Suppressor macrophage treated with lipopolysaccharide for 4 hours (primary cell): ENCODE data around the gene PQBP1.

Source experiments
- DNase-seq: peaks from one replicate; pipeline ENCODE4 v3.0.0-alpha.2; 2020

PQBP1 gene

DNA sequence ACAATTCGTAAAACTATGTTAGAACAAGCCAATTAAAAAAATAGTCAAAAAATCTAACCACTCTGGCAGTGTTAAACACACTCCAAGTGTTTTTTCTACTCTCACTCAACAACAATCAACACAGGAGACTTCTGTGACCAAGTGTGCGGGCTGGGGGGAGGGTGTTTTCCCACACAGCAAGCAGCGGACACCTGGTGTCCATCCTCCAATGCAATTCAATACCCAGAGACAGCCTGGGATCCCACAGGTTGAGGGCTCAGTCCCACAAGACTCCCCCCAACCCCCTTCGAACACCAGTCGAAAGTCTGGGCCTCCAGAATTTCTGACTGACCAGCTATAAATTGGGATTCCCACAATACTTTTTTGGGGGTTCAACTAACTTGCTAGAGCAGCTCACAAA, 29.4 kb downstream of the PQBP1 start:
- DNase-seq: no peak

DNA sequence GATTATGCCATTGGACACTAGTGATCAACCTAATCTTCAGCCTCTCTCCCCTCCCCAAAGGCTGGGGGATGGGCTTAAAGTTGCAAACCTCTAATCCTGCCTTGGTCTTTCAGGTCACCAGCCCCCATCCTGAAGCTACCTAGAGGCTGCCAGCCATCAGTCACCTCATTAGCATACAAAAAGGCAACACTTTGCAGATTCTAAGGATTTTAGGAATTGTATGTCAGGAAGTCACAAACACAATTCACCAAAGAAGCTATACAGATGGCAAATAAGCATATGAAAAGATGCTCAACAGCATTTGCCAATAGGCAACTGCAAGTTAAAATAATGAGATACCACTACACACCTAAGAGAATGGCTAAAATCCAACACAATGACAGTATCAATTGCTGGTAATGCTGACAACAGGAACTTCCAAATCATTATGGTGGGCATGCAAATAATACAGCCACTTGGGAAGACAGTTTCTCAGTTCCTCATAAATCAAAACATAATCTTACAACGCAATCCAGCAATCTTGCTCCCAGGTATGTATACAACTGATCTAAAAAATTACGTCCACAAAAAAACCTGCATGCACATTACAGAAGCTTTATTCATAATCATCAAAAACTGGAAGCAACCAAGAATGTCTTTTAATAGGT, 30.1 kb downstream of the PQBP1 start:
- DNase-seq: no peak

DNA sequence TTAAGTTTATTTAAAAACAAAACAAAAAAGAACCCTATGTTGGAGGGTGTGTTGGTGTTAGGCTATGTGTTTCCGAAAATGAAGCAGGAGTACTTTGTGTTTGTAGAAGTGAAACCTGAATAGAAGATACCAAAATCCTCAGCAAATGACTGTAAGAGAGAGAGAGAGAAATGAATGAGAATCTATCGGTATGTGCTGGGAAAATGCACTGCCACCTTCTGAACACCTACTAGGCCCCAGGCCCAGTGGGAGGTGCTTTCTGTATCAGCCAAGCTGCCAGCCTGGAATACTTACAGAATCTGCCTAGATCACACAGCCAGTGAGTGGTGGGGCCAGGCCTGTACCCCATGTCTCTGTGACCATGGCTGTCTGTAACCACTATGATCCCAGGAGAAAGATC, 36.0 kb downstream of the PQBP1 start:
- DNase-seq: no peak

DNA sequence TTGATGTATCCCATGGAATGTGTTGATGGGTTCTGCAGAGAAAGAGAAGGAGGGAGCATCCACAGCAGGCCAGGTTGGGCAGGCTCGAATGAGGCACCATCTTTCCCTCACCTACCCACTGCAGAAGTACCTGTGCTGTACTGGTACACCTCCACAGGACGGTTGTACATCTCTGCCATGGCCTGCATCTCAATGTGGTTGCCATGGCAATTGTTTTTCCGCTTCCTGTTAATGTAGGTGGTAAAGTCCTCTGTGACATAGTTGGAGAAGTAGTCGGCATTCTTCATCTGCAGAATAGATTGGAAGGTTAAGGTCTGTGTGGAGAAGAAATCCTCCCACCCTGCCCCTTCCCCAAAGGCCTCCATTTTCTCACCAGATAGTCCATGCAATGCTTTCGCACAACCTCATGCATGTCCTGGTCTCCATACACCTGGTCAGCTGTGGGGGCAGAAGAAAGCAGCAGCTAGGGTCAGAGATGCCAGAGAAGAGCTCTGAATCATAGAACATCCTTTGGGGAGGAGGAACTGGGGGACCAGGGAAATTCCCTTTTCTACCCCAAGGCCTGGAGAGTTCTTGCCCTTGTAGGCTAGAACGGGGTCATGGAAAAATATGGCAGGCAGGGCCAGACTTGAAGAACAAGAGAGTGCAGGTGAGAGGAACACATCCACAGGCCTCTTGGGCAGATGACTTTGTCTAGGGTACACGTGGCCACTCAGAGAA, 37.0 kb downstream of the PQBP1 start:
- peak; percentile 50 for DNase-seq

DNA sequence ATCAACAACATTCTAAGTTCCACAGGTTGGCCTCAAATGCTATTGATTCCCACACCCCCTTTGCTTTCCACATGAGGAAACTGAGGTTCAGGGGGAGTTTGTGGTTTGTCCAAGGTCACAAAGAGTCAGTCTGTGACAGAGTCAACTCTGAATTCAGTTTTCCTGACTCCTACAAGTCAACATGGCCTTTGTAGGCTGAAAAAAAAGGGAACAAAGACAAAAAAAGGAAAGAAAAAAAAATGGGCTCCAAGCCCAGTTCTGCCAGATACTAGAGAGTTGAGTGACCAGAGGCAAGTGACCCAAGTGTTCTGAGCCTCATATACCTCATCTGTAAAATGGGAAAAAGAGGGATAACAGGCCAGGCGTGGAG, 37.6 kb downstream of the PQBP1 start:
- DNase-seq: peak; percentile 41

DNA sequence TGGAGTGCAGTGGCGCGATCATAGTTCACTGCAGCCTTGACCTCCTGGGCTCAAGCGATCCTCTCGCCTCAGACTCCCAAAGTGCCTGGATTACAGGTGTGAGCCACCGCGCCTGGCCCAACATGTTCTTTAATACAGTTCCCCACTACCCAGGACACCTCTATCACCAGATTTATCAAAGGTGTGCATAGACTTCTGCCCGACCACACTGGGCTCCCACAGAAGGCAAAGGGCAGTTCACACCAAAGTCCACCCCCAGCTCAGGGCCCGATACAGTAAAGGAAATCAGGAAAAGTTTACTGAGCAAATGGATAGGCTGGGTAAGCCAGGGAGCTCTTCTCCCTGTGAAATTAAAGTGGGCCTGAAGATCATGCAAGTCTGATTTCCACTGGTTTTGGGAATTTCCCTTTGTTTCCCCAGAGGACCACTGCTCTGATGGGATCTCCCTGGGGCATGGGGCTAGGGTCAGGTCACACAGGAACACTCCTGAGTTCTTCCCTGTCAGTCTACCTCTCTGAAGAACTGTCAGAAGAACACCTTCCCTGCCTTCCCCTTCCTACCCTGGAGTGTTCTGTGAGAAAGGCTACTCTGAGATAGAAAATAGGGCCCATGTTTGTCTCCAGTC, 38.8 kb downstream of the PQBP1 start:
- peak; percentile 43 for DNase-seq

DNA sequence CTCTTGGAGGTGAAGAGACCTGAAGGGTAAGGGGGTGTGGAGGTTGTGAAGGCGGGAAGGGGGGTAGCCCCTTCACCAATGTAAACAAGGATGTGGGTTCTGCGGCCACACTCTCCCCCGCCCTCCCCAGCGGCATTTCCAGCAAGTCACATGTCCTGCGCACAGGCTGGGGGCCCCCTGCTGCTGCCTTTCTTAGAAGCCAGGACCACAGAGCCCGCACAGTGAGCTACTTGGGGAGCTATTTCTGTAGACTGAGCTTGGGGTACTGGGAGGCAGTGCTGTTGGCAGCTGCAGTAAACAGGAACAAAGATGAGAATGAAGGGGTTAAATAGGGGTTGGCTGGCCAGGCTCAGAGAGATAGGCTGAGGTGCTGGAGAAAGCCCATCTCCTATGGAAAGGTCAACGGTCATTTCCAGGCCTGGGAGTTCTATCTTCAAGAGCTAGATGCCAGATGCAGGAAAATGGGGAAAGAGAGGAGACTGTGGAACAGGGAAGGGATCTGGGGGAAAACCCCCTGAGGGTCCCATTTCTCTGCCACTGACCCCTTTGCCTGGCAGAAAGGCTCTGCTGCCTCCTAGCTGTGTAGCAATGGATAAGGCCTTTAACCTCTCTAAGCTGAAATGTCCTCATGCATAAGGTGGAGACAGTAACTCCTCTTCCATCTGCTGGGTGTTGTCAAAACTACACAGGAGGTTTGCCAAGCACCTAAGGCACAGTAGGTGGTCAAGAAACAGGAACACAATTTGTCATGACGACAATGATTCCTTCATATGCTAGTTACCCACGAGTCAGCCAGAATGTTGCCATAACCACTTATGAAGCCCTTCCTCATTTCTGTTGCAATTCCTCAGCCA, 39.6 kb downstream of the PQBP1 start:
- DNase-seq: peak; percentile 81

DNA sequence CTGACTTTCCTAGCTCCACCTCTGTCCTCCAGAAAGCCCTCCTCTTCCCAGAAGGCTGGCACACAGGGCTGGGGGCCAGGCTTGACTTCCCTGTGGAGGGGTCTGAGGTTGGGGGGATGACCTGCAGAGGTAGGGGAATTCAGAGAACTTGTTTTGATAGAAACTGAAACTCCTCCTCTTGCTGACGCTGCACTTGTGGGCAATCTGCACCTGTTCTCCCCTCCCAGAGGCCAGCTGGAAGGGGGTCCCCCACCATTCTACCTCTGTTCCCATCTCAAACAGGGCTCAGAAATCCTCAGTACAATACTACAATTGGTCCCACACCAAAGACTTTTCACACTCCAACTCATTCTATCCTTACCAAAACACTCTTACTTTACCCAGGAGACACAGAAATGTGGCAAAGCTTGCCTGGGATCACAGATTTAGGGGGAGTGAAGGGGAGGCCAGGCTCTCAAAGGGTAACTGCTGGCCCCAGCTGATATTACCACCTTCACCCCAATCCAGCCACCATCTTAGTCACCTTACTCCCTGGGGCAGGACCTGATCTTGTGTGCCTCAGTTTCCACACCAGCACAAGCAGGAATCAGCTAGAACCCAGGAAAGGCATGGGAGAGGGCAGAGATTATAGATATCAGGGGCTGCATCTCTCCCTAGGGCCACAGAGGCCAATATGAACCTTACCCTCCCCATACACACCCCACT, 41.1 kb downstream of the PQBP1 start:
- DNase-seq: no peak

DNA sequence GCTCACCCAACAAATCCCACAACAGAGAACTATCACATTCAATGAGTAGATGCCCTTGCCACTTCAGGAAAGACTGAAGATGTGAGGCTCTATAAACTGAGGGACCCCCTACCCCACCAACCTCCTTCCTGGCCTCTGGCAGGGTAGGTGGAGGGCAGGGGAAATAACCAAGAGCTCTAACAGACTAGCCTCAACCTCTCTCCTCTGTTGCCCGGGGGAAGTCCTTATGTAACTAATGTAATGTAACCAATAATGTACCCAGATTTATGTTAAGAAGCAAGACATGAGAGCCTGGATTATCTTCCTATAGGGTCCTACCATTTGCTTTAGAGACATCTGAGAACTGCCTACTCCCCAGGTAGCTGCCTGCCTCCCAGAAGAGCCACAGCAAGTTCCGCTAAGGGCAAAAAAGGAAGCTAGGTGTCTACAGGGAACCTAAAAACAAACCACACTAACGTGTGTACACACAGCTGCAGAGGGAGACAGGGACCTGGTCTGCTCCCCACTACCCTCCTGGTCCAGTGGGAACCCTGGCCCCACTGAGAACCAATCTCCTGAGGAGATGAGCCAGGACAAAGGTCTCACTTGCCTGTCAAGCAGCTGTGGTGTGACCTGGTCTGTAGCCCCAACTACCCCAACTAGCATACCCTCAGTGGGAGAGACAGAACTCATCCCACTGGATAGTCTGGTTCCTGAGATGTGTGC, 41.9 kb downstream of the PQBP1 start:
- DNase-seq: no peak

DNA sequence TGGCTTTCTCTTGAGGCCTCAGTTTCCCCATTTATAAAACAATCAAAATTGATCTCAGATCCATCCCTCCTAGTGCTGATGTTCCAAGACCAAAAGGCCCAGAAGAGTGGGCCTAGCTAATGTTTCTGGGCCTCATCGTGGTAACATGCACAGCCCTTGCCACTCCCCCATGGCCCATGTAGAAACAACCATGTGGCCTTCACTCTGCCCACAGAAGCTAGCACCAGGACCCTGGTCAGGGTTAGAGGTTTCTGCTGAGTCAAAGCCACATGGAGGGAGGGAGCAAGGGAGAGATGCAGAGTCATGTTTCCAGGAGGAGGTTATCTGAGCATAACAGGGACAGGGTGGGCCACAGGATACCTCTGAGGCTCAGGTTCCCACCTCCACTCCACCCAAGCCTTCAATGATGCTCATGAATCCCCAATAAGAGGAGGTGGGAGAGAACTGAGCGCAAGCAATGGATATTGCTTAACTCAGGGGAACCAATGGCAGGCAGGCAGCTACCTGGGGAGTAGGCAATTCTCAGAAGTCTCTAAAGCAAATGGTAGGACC, 42.8 kb downstream of the PQBP1 start:
- no peak for DNase-seq

DNA sequence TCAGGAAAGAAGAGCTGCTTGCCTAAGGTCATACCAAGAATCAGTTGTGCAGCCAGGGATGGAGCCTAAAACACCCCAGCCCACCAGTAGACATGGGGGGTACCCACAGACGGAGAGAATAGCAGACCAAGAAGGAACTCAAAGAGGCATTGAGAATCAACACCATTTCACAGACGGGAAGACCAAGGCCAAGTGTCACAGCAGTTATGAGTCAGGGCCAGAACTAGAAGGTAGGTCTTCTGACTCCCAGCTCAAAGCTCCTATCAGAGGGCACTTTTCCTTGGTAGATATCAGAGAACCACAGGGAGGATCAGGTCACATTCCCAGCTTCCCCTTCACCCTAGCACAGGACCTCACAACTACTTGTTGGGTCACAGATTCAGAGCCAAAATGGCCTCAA, 45.2 kb downstream of the PQBP1 start:
- no peak for DNase-seq

DNA sequence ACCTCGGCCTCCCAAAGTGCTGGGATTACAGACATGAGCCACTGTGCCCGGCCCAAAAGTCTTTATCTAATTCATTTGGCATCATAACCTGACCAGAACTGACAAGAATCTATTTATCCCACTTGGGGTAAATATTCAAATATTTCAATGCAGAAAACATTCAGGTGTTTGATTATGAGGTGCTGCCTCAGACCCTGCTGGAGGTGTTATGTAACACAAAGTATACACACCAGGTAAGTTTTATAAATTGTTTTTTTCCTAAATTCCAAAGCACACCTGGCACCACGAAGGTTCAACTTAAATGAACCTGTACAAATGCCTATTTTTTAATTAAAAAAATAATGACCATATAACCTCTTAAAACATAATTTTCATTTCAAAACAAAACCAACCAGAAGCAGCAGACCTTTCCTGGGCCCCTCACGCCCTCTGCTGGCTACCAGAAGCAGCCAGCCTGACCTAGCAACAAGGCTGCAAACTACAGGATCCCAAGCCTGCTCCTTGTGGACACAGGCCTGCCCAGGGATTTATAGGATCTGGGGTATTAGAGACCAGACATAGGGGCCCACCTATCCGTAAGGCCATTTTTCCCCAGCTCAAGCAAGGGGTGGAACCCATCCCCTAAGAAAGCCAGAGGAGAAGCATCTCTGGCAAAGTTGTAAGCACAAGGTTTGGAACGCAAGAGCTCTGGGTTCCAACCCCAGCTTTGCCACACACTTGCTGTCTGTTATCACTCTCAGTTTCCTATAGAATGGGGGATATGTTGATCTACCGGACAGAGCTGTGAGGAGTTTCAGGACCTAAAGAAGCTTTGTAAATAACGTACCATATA, 48.0 kb downstream of the PQBP1 start:
- peak; percentile 58 for DNase-seq

DNA sequence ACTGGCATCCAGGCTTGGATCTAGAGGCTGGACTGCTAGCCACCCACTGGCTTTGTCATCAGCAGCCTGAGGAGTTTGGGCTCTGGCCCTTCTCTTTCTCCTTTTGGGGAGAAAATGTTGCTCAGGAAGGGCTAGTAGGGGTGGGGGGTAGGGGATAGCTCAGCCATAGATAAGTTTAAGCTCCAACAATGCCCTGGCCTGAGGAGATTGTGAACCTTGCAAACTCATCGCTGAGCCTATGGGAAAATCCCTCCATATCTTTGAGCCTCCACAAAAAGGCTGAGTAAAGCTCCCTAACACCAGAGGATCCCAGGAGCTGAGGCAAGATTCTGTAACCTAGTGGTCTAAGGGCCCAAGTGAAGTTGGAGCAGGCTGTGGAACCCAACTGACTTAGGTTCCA, 50.9 kb downstream of the PQBP1 start:
- DNase-seq: no peak
